RCC 7860 (cell line): ENCODE data around the gene SPNS3.
A peak's percentile ranks its signal among the peaks of the same experiment; 100 is the strongest.

Experiments
- DNase-seq: peaks from one replicate; pipeline ENCODE4 v3.0.0-alpha.2; 2015; ENCODE audit warnings: low spot score
- FAIRE-seq: peaks from 2 replicates; lab custom pipeline; 2012; peaks lifted over from hg19 to GRCh38; lab: Jason Lieb, UNC

SPNS3 gene

GRCh38 chr17:4426499-4427208 lies 7.1 kb upstream of the SPNS3 start:
- FAIRE-seq (no peak), DNase-seq (no peak)

- no peak for FAIRE-seq
Measured at GRCh38 chr17:4427505-4427904, 6.2 kb upstream of the SPNS3 start.

GRCh38 chr17:4436381-4436780 lies 2.6 kb downstream of the SPNS3 start:
- FAIRE-seq (no peak), DNase-seq (no peak)

More at GRCh38 chr17:4427505-4427904, 6.2 kb upstream of the SPNS3 start:
- DNase-seq, result no peak

GRCh38 chr17:4436846-4437245 lies 3.1 kb downstream of the SPNS3 start:
- DNase-seq (no peak), FAIRE-seq (no peak)

GRCh38 chr17:4438162-4438944 lies 4.6 kb downstream of the SPNS3 start:
- DNase-seq (no peak), FAIRE-seq (no peak)

- no peak for FAIRE-seq
- DNase-seq, result no peak
Measured at GRCh38 chr17:4440021-4440420, 6.3 kb downstream of the SPNS3 start.

- FAIRE-seq, result no peak
- DNase-seq, result no peak
Measured at GRCh38 chr17:4440690-4441686, 7.2 kb downstream of the SPNS3 start.

GRCh38 chr17:4442582-4442981 lies 8.8 kb downstream of the SPNS3 start:
- no peak for FAIRE-seq
- no peak for DNase-seq

- FAIRE-seq (no peak), DNase-seq (no peak)
Measured at GRCh38 chr17:4443476-4443875, 9.7 kb downstream of the SPNS3 start.

GRCh38 chr17:4444782-4445473 lies 11.2 kb downstream of the SPNS3 start:
- DNase-seq (peak; percentile 79), FAIRE-seq (peak; percentile 83)

- no peak for FAIRE-seq
- DNase-seq, result no peak
Measured at GRCh38 chr17:4445731-4446130, 12.0 kb downstream of the SPNS3 start.

- DNase-seq (no peak), FAIRE-seq (no peak)
Measured at GRCh38 chr17:4446326-4447071, 12.8 kb downstream of the SPNS3 start.

- no peak for FAIRE-seq
Measured at GRCh38 chr17:4448197-4448980, 14.6 kb downstream of the SPNS3 start.

GRCh38 chr17:4449736-4450135 lies 16.0 kb downstream of the SPNS3 start:
- no peak for FAIRE-seq
- DNase-seq, result no peak

More at GRCh38 chr17:4448197-4448980, 14.6 kb downstream of the SPNS3 start:
- DNase-seq, result no peak

GRCh38 chr17:4450710-4451316 lies 17.1 kb downstream of the SPNS3 start:
- no peak for FAIRE-seq
- DNase-seq, result no peak

- DNase-seq (no peak), FAIRE-seq (no peak)
Measured at GRCh38 chr17:4453812-4454591, 20.3 kb downstream of the SPNS3 start.

- FAIRE-seq, result no peak
- DNase-seq, result no peak
Measured at GRCh38 chr17:4460661-4461060, 26.9 kb downstream of the SPNS3 start.
